ENCODE measurements around the gene CEP350.
"Not testable (repeated sequence)": the region's sequence is repeated elsewhere in the genome, so short reads cannot be mapped to it uniquely, and the experiment has no call there.

Gene CEP350

GRCh38 chr1:180119837-180120236 is 165.2 kb downstream of the CEP350 start:
- no peak overlapping the region for H3K4me3 Mint-ChIP-seq
- peaks cover 7% of the 10 kb centered on the region for H3K36me3 Mint-ChIP-seq (ENCODE audit: low read depth)
- H3K27me3 Mint-ChIP-seq (ENCODE audit: low read depth), result no peaks in the 10 kb centered on the region
- no peak overlapping the region for H3K27ac Mint-ChIP-seq
- no peaks in the 10 kb centered on the region for H3K9me3 Mint-ChIP-seq
- no peak for DNase-seq (ENCODE audit: low spot score)
- no peaks in the 10 kb centered on the region for H3K4me1 Mint-ChIP-seq (ENCODE audit: low read depth)

- Mint-ChIP-seq H3K27ac (no peak overlapping the region), H3K9me3 (no peaks in the 10 kb centered on the region), H3K36me3 (ENCODE audit: low read depth) (no peaks in the 10 kb centered on the region), H3K4me3 (no peak overlapping the region), H3K4me1 (ENCODE audit: low read depth) (no peaks in the 10 kb centered on the region), H3K27me3 (ENCODE audit: low read depth) (no peaks in the 10 kb centered on the region)
- DNase-seq (ENCODE audit: low spot score), result no peak
Measured at GRCh38 chr1:180123463-180123936, 168.9 kb downstream of the CEP350 start.

GRCh38 chr1:180130651-180131050 is 176.0 kb downstream of the CEP350 start:
- no peaks in the 10 kb centered on the region for H3K4me1 Mint-ChIP-seq (ENCODE audit: low read depth)
- peaks cover 4% of the 10 kb centered on the region for H3K27me3 Mint-ChIP-seq (ENCODE audit: low read depth)
- no peak overlapping the region for H3K27ac Mint-ChIP-seq
- no peaks in the 10 kb centered on the region for H3K9me3 Mint-ChIP-seq
- H3K4me3 Mint-ChIP-seq, result no peak overlapping the region
- no peak for DNase-seq (ENCODE audit: low spot score)
- H3K36me3 Mint-ChIP-seq (ENCODE audit: low read depth), result peaks cover 1% of the 10 kb centered on the region

- H3K27me3 Mint-ChIP-seq (ENCODE audit: low read depth), result peaks cover 10% of the 10 kb centered on the region
- H3K27ac Mint-ChIP-seq, result no peak overlapping the region
- no peaks in the 10 kb centered on the region for H3K9me3 Mint-ChIP-seq
- no peak overlapping the region for H3K4me3 Mint-ChIP-seq
- DNase-seq (ENCODE audit: low spot score), result peak; percentile 59
- peaks cover 1% of the 10 kb centered on the region for H3K36me3 Mint-ChIP-seq (ENCODE audit: low read depth)
- no peaks in the 10 kb centered on the region for H3K4me1 Mint-ChIP-seq (ENCODE audit: low read depth)
Measured at GRCh38 chr1:180131510-180131909, 176.9 kb downstream of the CEP350 start.

- no peaks in the 10 kb centered on the region for H3K4me1 Mint-ChIP-seq (ENCODE audit: low read depth)
- DNase-seq (ENCODE audit: low spot score), result no peak
- no peaks in the 10 kb centered on the region for H3K9me3 Mint-ChIP-seq
- no peak overlapping the region for H3K27ac Mint-ChIP-seq
- H3K27me3 Mint-ChIP-seq (ENCODE audit: low read depth), result peaks cover 19% of the 10 kb centered on the region
- H3K36me3 Mint-ChIP-seq (ENCODE audit: low read depth), result peaks cover 1% of the 10 kb centered on the region
- H3K4me3 Mint-ChIP-seq, result no peak overlapping the region
Measured at GRCh38 chr1:180133193-180133592, 178.6 kb downstream of the CEP350 start.

- H3K27me3 Mint-ChIP-seq (ENCODE audit: low read depth), result peaks cover 23% of the 10 kb centered on the region
- DNase-seq (ENCODE audit: low spot score); H3K4me1 Mint-ChIP-seq (ENCODE audit: low read depth); H3K36me3 Mint-ChIP-seq (ENCODE audit: low read depth); H3K9me3 Mint-ChIP-seq; H3K4me3 Mint-ChIP-seq; H3K27ac Mint-ChIP-seq: not testable (repeated sequence)
Measured at GRCh38 chr1:180133688-180134087, 179.1 kb downstream of the CEP350 start.

GRCh38 chr1:180135535-180135934 is 180.9 kb downstream of the CEP350 start:
- Mint-ChIP-seq H3K27ac (no peak overlapping the region), H3K27me3 (ENCODE audit: low read depth) (peaks cover 23% of the 10 kb centered on the region), H3K9me3 (no peaks in the 10 kb centered on the region), H3K4me1 (ENCODE audit: low read depth) (no peaks in the 10 kb centered on the region), H3K36me3 (ENCODE audit: low read depth) (no peaks in the 10 kb centered on the region), H3K4me3 (no peak overlapping the region)
- no peak for DNase-seq (ENCODE audit: low spot score)

- Mint-ChIP-seq H3K27ac (no peak overlapping the region), H3K9me3 (no peaks in the 10 kb centered on the region)
Measured at GRCh38 chr1:180136331-180136967, 181.8 kb downstream of the CEP350 start.

GRCh38 chr1:180136968-180137356 is 182.4 kb downstream of the CEP350 start:
- Mint-ChIP-seq H3K27ac (no peak overlapping the region), H3K4me1 (ENCODE audit: low read depth) (no peaks in the 10 kb centered on the region), H3K4me3 (no peak overlapping the region), H3K36me3 (ENCODE audit: low read depth) (no peaks in the 10 kb centered on the region), H3K27me3 (ENCODE audit: low read depth) (peaks cover 26% of the 10 kb centered on the region), H3K9me3 (no peaks in the 10 kb centered on the region)
- DNase-seq (ENCODE audit: low spot score), result no peak

More at GRCh38 chr1:180136331-180136967, 181.8 kb downstream of the CEP350 start:
- DNase-seq (ENCODE audit: low spot score), result no peak
- H3K36me3 Mint-ChIP-seq (ENCODE audit: low read depth), result no peaks in the 10 kb centered on the region
- peaks cover 23% of the 10 kb centered on the region for H3K27me3 Mint-ChIP-seq (ENCODE audit: low read depth)
- no peaks in the 10 kb centered on the region for H3K4me1 Mint-ChIP-seq (ENCODE audit: low read depth)
- no peak overlapping the region for H3K4me3 Mint-ChIP-seq

- H3K36me3 Mint-ChIP-seq (ENCODE audit: low read depth), result no peaks in the 10 kb centered on the region
- DNase-seq (ENCODE audit: low spot score), result no peak
- peaks cover 29% of the 10 kb centered on the region for H3K27me3 Mint-ChIP-seq (ENCODE audit: low read depth)
- no peaks in the 10 kb centered on the region for H3K9me3 Mint-ChIP-seq
- no peak overlapping the region for H3K4me3 Mint-ChIP-seq
- no peak overlapping the region for H3K27ac Mint-ChIP-seq
- no peaks in the 10 kb centered on the region for H3K4me1 Mint-ChIP-seq (ENCODE audit: low read depth)
Measured at GRCh38 chr1:180137776-180138175, 183.2 kb downstream of the CEP350 start.

- H3K27me3 Mint-ChIP-seq (ENCODE audit: low read depth), result peaks cover 23% of the 10 kb centered on the region
Measured at GRCh38 chr1:180141381-180141934, 186.8 kb downstream of the CEP350 start.

GRCh38 chr1:180143359-180143758 is 188.7 kb downstream of the CEP350 start:
- H3K27me3 Mint-ChIP-seq (ENCODE audit: low read depth), result peaks cover 14% of the 10 kb centered on the region
- no peaks in the 10 kb centered on the region for H3K36me3 Mint-ChIP-seq (ENCODE audit: low read depth)
- no peak overlapping the region for H3K4me3 Mint-ChIP-seq
- H3K9me3 Mint-ChIP-seq, result no peaks in the 10 kb centered on the region
- no peaks in the 10 kb centered on the region for H3K4me1 Mint-ChIP-seq (ENCODE audit: low read depth)
- no peak overlapping the region for H3K27ac Mint-ChIP-seq
- no peak for DNase-seq (ENCODE audit: low spot score)

More at GRCh38 chr1:180141381-180141934, 186.8 kb downstream of the CEP350 start:
- Mint-ChIP-seq H3K36me3 (ENCODE audit: low read depth) (no peaks in the 10 kb centered on the region), H3K4me3 (no peak overlapping the region), H3K4me1 (ENCODE audit: low read depth) (no peaks in the 10 kb centered on the region), H3K27ac (no peak overlapping the region), H3K9me3 (no peaks in the 10 kb centered on the region)
- DNase-seq (ENCODE audit: low spot score), result no peak

- no peak overlapping the region for H3K4me3 Mint-ChIP-seq
- no peaks in the 10 kb centered on the region for H3K36me3 Mint-ChIP-seq (ENCODE audit: low read depth)
- H3K27ac Mint-ChIP-seq, result no peak overlapping the region
- H3K27me3 Mint-ChIP-seq (ENCODE audit: low read depth), result peaks cover 12% of the 10 kb centered on the region
- no peaks in the 10 kb centered on the region for H3K4me1 Mint-ChIP-seq (ENCODE audit: low read depth)
- no peak for DNase-seq (ENCODE audit: low spot score)
- no peaks in the 10 kb centered on the region for H3K9me3 Mint-ChIP-seq
Measured at GRCh38 chr1:180144659-180145357, 190.2 kb downstream of the CEP350 start.

- H3K27me3 Mint-ChIP-seq (ENCODE audit: low read depth), result peaks cover 12% of the 10 kb centered on the region
- no peak overlapping the region for H3K4me3 Mint-ChIP-seq
- DNase-seq (ENCODE audit: low spot score), result no peak
- H3K27ac Mint-ChIP-seq, result no peak overlapping the region
- H3K4me1 Mint-ChIP-seq (ENCODE audit: low read depth), result no peaks in the 10 kb centered on the region
- H3K36me3 Mint-ChIP-seq (ENCODE audit: low read depth), result no peaks in the 10 kb centered on the region
- no peaks in the 10 kb centered on the region for H3K9me3 Mint-ChIP-seq
Measured at GRCh38 chr1:180145446-180145845, 190.8 kb downstream of the CEP350 start.

Data from T-helper 2 cell treated with Interferon-gamma antibody and Interleukin-4, amounts not matched to agents 5 μg/mL and 100 μg/mL, for 36 hours (primary cell).